HCT116 (cell line): ENCODE measurements around the gene SDC3. TPM values are rescaled to one million over a fixed set of nuclear protein-coding genes. Genes with fewer than 3 reads are reported as not detected.
A peak's percentile ranks its signal among the peaks of the same experiment; 100 is the strongest.

ENCODE experiments used
- ATAC-seq: fragments of 200-7000 bp; cut with Tn5 transposase; 2 replicates; pipeline ENCODE4 v1.9.1; 2020; ENCODE audit warnings: mild to moderate bottlenecking, moderate library complexity
- BruUV-seq: library from RNA; stranded (reverse); fragments of 400-500 nt; replicated peaks from 2 replicates; lab custom pipeline; 2021; lab: Mats Ljungman, UMichigan
- CTCF ChIA-PET: fragments of 300-600 bp; sonication (Branson Sonifier 250); formaldehyde crosslinking; loops from one replicate; lab custom pipeline; 2021; ENCODE audit warnings: antibody characterized with exemption; lab: Charles Lee
- POLR2A ChIA-PET: fragments of 300-600, 350-600 bp; sonication (Branson Sonifier 250); formaldehyde crosslinking; loops from one replicate; lab custom pipeline; 2021; ENCODE audit warnings: antibody characterized with exemption; lab: Charles Lee
- RAD21 ChIA-PET, 2 experiments: fragments of 300-600 bp; sonication (Branson Sonifier 250); formaldehyde crosslinking; loops; one replicate each; lab custom pipeline; 2023; ENCODE audit warnings: low total read pairs in 2 of 2; ENCODE audit not compliant: uncharacterized antibody in 2 of 2, unreplicated experiment in 2 of 2, low non-redundant PET in 1 of 2; lab: Charles Lee
- DNase-seq: peaks from one replicate; pipeline ENCODE4 v3.0.0-alpha.2; 2010; ENCODE audit warnings: low read depth, low spot score
- H2AFZ ChIP-seq: fragments of 200-600 bp; shearing (Covaris generic), sonication (generic); 2 replicates; pipeline ENCODE4 v1.6.1; 2017; ENCODE audit warnings: low read depth, mixed run types, mixed read lengths, antibody characterized with exemption, low read length; ENCODE audit not compliant: poor library complexity, severe bottlenecking
- H3K27ac ChIP-seq: 2 replicates; pipeline ENCODE4 v1.5.1; 2012; ENCODE audit warnings: low read depth, low read length
- H3K27me3 ChIP-seq: fragments of 200-600 bp; sonication (generic); 2 replicates; pipeline ENCODE4 v1.6.1; 2016; ENCODE audit warnings: mixed run types, low read length, mixed read lengths; ENCODE audit not compliant: insufficient read depth
- H3K36me3 ChIP-seq, 2 experiments: fragments of 200-500 bp in 1 of 2; fragments of 200-600 bp in 1 of 2; sonication (Bioruptor generic) in 1 of 2; sonication (generic) in 1 of 2; 2 replicates each; pipeline versions ENCODE4 v1.5.1 to v1.6.1; 2014 to 2016; ENCODE audit warnings: low read length in 2 of 2, inconsistent platforms in 1 of 2, mixed read lengths in 1 of 2, mixed run types in 1 of 2; ENCODE audit not compliant: insufficient read depth in 2 of 2, control insufficient read depth in 1 of 2
- H3K4me1 ChIP-seq, 2 experiments: fragments of 200-600 bp in 1 of 2; sonication (generic) in 1 of 2; 2 replicates each; pipeline versions ENCODE4 v1.5.1 to v1.6.1; 2012 to 2017; ENCODE audit warnings: low read length in 2 of 2, inconsistent platforms in 1 of 2, mild to moderate bottlenecking in 1 of 2, mixed read lengths in 1 of 2, mixed run types in 1 of 2, moderate library complexity in 1 of 2; ENCODE audit not compliant: insufficient read depth in 2 of 2, control insufficient read depth in 1 of 2
- H3K4me2 ChIP-seq: fragments of 200-600 bp; sonication (generic); 2 replicates; pipeline ENCODE4 v1.6.1; 2017; ENCODE audit warnings: mixed run types, low read length, mixed read lengths
- H3K4me3 ChIP-seq, 2 experiments: fragments of 200-600 bp in 1 of 2; sonication (generic) in 1 of 2; replicated peaks in 1 of 2; 2 replicates each; pipeline ENCODE4 v1.5.1; 2011 to 2016; ENCODE audit warnings: low read length in 2 of 2, control low read depth in 1 of 2, low read depth in 1 of 2, mild to moderate bottlenecking in 1 of 2, mixed read lengths in 1 of 2, mixed run types in 1 of 2
- H3K79me2 ChIP-seq: fragments of 200-600 bp; sonication (generic); 2 replicates; pipeline ENCODE4 v1.6.1; 2017; ENCODE audit warnings: mild to moderate bottlenecking, mixed run types, low read length, moderate library complexity, mixed read lengths; ENCODE audit not compliant: insufficient read depth
- H3K9ac ChIP-seq: fragments of 200-600 bp; sonication (generic); 2 replicates; pipeline ENCODE4 v1.6.1; 2016; ENCODE audit warnings: low read length, mixed read lengths
- H3K9me2 ChIP-seq: fragments of 200-600 bp; sonication (generic), shearing (Covaris generic); 2 replicates; pipeline ENCODE4 v1.6.1; 2017; ENCODE audit warnings: mixed run types, mild to moderate bottlenecking, moderate library complexity; ENCODE audit not compliant: insufficient read depth
- H3K9me3 ChIP-seq, 2 experiments: fragments of 200-500 bp in 1 of 2; fragments of 200-600 bp in 1 of 2; sonication (Bioruptor generic) in 1 of 2; sonication (generic) in 1 of 2; 2 replicates each; pipeline ENCODE4 v1.6.1; 2014 to 2017; ENCODE audit warnings: low read length in 2 of 2, mixed read lengths in 2 of 2, inconsistent platforms in 1 of 2, low read depth in 1 of 2, mild to moderate bottlenecking in 1 of 2, mixed run types in 1 of 2, moderate library complexity in 1 of 2; ENCODE audit not compliant: control insufficient read depth in 1 of 2, insufficient read depth in 1 of 2
- H4K20me1 ChIP-seq: fragments of 200-600 bp; sonication (generic), shearing (Covaris generic); 2 replicates; pipeline ENCODE4 v1.6.1; 2017; ENCODE audit warnings: mixed run types, mild to moderate bottlenecking, moderate library complexity; ENCODE audit not compliant: insufficient read depth
- CBX3 ChIP-seq: IDR thresholded peaks from 2 replicates; pipeline ENCODE4 v1.6.1; 2012; ENCODE audit warnings: low read depth
- CTCF ChIP-seq, 3 experiments: fragments of 200-600 bp in 1 of 3; sonication (generic) in 1 of 3; IDR thresholded peaks in 2 of 3; conservative IDR thresholded peaks in 1 of 3; 2 replicates each; pipeline ENCODE4 v1.5.1; 2012 to 2017; ENCODE audit warnings: low read depth in 2 of 3, low read length in 2 of 3, antibody characterized with exemption in 1 of 3, borderline replicate concordance in 1 of 3, control low read depth in 1 of 3, mild to moderate bottlenecking in 1 of 3, mixed read lengths in 1 of 3, mixed run types in 1 of 3, moderate library complexity in 1 of 3; ENCODE audit not compliant: insufficient read depth in 1 of 3
- ELF1 ChIP-seq: IDR thresholded peaks from 2 replicates; pipeline ENCODE4 v1.6.1; 2012; ENCODE audit warnings: low read depth, borderline replicate concordance
- EZH2 ChIP-seq: fragments of 200-600 bp; sonication (generic); IDR thresholded peaks from 2 replicates; pipeline ENCODE4 v1.6.1; 2017; ENCODE audit warnings: antibody characterized with exemption, mixed run types
- EZH2phosphoT487 ChIP-seq: fragments of 200-600 bp; IDR thresholded peaks from 2 replicates; pipeline ENCODE4 v1.6.1; 2018; ENCODE audit warnings: antibody characterized with exemption, borderline replicate concordance
- FOSL1 ChIP-seq: IDR thresholded peaks from 2 replicates; pipeline ENCODE4 v1.6.1; 2012; ENCODE audit warnings: low read depth
- JUND ChIP-seq: IDR thresholded peaks from 2 replicates; pipeline ENCODE4 v1.6.1; 2012
- MAX ChIP-seq: IDR thresholded peaks from 2 replicates; pipeline ENCODE4 v1.6.1; 2012
- POLR2AphosphoS5 ChIP-seq: IDR thresholded peaks from 2 replicates; pipeline ENCODE4 v1.6.1; 2011; ENCODE audit warnings: mild to moderate bottlenecking, low read depth, low read length, moderate library complexity
- SP1 ChIP-seq: IDR thresholded peaks from 2 replicates; pipeline ENCODE4 v1.6.1; 2012; ENCODE audit warnings: low read depth
- SRF ChIP-seq: IDR thresholded peaks from 2 replicates; pipeline ENCODE4 v1.6.1; 2012; ENCODE audit warnings: low read depth
- TCF7L2 ChIP-seq: IDR thresholded peaks from 2 replicates; pipeline ENCODE4 v1.7.0; 2011; ENCODE audit warnings: borderline replicate concordance, inconsistent platforms; ENCODE audit not compliant: insufficient read depth, insufficient read length; ENCODE audit errors: extremely low read depth
- intact Hi-C: fragments of 100-400 bp; cut with micrococcal nuclease; formaldehyde crosslinking; loops from 2 replicates; pipeline ENCODE4 v1.10.0; 2022
- total RNA-seq: library from RNA; stranded (reverse); gene quantifications from one replicate; pipeline ENCODE4 v1.2.1, GENCODE V29; 2021; ENCODE audit not compliant: unreplicated experiment

Gene SDC3
- total RNA-seq, 1 experiment from 2014 or later: 40.1 TPM

GRCh38 chr1:30823969-30824735 is 84.4 kb downstream of the SDC3 start:
- ChIA-PET CTCF (interaction anchor here (0.7 to 1.7 kb wide), 5 partner anchors 21 to 87 kb away, joined by 3 to 10 read pairs (median 4); no protein-coding TSS in a partner anchor), POLR2A (interaction anchor here (1.0 to 1.2 kb wide), 2 partner anchors 15 to 19 kb away, joined by 5 read pairs; no protein-coding TSS in a partner anchor), RAD21 (interaction anchor here in 1 of 2 experiments (1.0 kb wide), 1 partner anchor 87 kb away, joined by 5 read pairs; no protein-coding TSS in a partner anchor)
- DNase-seq (peak; percentile 93), ATAC-seq (peak; percentile 92)
- peak overlapping the region; percentile 46 to 48 for H3K4me3 ChIP-seq
- intact Hi-C loops: no loop called here
- BruUV-seq: TSS peak; percentile 70
- H3K9me3 ChIP-seq: no peaks in the 10 kb centered on the region
- H3K36me3 ChIP-seq: no peaks in the 10 kb centered on the region
- H2AFZ ChIP-seq: peak overlapping the region; percentile 64
- no peaks in the 10 kb centered on the region for H3K9me2 ChIP-seq
- H3K4me1 ChIP-seq: peaks cover 17% of the 10 kb centered on the region in 2 experiments
- H3K27ac ChIP-seq: peak overlapping the region; percentile 64
- TF ChIP-seq CBX3 (no peak; the same call in none of the 2 replicates), SP1 (peak; percentile 75), TCF7L2 (peak; percentile 86), CTCF (IDR thresholded peaks at IDR 0.05 in 2 of 3, conservative IDR thresholded peaks at IDR 0.05 in 1 of 3; ENCODE audit: borderline replicate concordance in 1 of 3, insufficient read depth in 1 of 3, low read depth in 2 of 3, low read length in 2 of 3) (no peak), ELF1 (no peak), EZH2phosphoT487 (no peak), EZH2 (no peak), JUND (peak; percentile 91), SRF (peak; percentile 87), POLR2AphosphoS5 (peak; percentile 46), FOSL1 (peak; percentile 95), MAX (peak; percentile 57)
- peak overlapping the region; percentile 83 for H3K4me2 ChIP-seq
- H3K9ac ChIP-seq: peak overlapping the region; percentile 43
- no peaks in the 10 kb centered on the region for H3K79me2 ChIP-seq
- H4K20me1 ChIP-seq: no peaks in the 10 kb centered on the region
- H3K27me3 ChIP-seq: peaks cover 9% of the 10 kb centered on the region; the same call in 1 of the 2 replicates
